ENCODE measurements around the gene FRMD4A.

The FRMD4A gene

DNA sequence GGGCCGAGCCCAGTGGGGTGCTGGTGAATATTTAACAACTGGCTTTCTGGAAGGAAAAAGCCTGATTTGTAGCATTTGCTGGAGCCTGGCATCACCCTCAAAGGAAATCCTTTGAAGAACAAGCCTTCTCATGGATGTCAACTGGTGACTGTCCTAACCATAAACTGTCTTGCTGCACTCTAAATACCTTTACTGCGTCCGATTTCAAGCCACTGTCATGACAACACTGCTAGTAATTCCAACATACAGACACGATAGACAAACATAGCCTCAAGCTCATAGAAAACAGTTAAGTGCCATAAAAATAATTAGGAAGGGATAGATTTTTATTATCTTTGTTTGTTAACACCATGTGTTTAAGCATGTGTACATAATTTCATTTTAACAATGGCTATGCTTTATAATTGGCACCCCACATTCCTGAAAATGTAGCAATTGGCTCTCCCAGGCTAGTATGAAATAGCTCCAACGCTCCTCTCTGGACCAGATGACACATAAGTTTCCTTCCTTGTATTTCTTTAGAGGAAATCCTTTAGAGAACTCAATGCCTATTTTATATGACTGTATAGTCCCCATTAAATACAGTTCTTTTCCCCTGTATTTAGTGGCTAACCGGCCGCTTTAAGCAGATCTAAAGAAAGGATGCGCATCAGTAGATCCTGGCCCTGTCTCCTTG, 470.6 kb downstream of the FRMD4A start:
- Histone ChIP-seq H3K4me1 (ENCODE audit: control insufficient read depth in 1 of 2, insufficient read depth in 1 of 2, low read depth in 1 of 2, low read length in 1 of 2) (no peaks in the 10 kb centered on the region), H3K27ac (no peak overlapping the region), H3K27me3 (no peaks in the 10 kb centered on the region), H3K4me3 (ENCODE audit: low read depth in 1 of 2, low read length in 1 of 2) (no peak overlapping the region), H3K9me3 (no peaks in the 10 kb centered on the region), H3K36me3 (no peaks in the 10 kb centered on the region)
- TF ChIP-seq, protein P1, sequence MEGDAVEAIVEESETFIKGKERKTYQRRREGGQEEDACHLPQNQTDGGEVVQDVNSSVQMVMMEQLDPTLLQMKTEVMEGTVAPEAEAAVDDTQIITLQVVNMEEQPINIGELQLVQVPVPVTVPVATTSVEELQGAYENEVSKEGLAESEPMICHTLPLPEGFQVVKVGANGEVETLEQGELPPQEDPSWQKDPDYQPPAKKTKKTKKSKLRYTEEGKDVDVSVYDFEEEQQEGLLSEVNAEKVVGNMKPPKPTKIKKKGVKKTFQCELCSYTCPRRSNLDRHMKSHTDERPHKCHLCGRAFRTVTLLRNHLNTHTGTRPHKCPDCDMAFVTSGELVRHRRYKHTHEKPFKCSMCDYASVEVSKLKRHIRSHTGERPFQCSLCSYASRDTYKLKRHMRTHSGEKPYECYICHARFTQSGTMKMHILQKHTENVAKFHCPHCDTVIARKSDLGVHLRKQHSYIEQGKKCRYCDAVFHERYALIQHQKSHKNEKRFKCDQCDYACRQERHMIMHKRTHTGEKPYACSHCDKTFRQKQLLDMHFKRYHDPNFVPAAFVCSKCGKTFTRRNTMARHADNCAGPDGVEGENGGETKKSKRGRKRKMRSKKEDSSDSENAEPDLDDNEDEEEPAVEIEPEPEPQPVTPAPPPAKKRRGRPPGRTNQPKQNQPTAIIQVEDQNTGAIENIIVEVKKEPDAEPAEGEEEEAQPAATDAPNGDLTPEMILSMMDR (IDR thresholded peaks at IDR 0.05): no peak

DNA sequence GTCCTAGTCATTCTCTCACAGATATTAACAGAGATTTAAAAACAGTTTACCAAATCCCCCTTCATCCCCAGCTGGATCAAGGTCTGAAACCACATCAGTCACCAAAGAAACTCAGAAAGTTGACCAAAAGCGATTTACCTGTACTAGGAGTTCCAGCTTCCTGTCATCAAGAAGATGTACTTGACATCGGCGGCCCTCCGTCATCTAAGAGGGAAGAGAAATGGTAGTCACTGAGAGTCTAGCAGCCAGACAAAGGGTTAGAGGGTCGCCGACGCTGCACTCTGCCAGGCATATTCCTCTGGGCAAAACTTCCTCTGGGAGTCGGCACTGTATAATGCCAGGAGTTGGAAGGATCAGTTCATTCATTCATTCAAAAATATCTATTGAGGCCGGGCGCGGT, 472.0 kb downstream of the FRMD4A start:
- H3K4me1 ChIP-seq (ENCODE audit: control insufficient read depth in 1 of 2, insufficient read depth in 1 of 2, low read depth in 1 of 2, low read length in 1 of 2): peaks cover 2 to 5% of the 10 kb centered on the region in 2 experiments

DNA sequence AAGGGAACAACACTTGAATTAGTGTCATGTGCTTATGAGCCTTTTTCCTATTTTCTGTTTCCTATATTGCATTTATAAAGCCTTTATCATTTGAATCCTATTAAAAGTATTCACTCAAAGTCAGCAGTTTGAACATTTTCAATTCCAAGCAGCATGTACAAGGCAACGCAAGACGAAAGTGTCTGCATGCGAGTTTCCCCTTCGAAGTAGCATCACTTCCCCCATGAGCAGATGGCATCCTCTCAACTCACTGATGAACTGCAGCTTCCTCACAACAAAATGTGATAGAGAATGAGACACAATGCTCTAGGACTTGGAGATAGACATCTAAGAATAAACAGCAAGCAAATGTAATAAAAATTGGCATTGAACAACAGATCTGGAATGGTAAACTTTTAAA, 473.3 kb downstream of the FRMD4A start:
- Histone ChIP-seq H3K9me3 (no peaks in the 10 kb centered on the region), H3K36me3 (no peaks in the 10 kb centered on the region), H3K27me3 (no peaks in the 10 kb centered on the region), H3K4me1 (ENCODE audit: control insufficient read depth in 1 of 2, insufficient read depth in 1 of 2, low read depth in 1 of 2, low read length in 1 of 2) (peaks cover 4 to 5% of the 10 kb centered on the region in 2 experiments), H3K27ac (no peak overlapping the region), H3K4me3 (ENCODE audit: low read depth in 1 of 2, low read length in 1 of 2) (no peak overlapping the region)
- TF ChIP-seq, protein P1 (IDR thresholded peaks at IDR 0.05): no peak

More for the DNA sequence above, 472.0 kb downstream of the FRMD4A start:
- no peak overlapping the region for H3K27ac ChIP-seq
- H3K9me3 ChIP-seq: no peaks in the 10 kb centered on the region
- no peaks in the 10 kb centered on the region for H3K27me3 ChIP-seq
- no peaks in the 10 kb centered on the region for H3K36me3 ChIP-seq
- H3K4me3 ChIP-seq (ENCODE audit: low read depth in 1 of 2, low read length in 1 of 2): no peak overlapping the region
- TF ChIP-seq, protein P1 (IDR thresholded peaks at IDR 0.05): no peak

DNA sequence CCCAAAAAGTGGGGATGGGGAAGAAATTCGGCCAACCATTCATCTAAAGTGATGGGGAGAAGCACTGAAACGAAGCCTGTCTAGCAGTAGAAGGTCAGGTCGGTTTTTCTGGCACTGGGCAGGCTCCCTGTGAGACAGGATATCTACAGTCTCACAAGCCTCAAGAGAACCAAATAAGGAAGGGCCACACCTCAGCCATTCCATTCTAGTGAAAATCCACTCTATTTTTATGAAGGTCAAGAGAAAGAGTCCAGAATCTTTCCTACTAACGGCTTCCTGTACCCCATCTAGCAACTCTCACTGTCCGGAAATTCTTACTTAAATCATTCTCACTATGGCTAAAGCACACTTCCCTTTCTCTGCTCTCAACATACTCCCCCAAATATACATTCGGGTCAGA, 476.9 kb downstream of the FRMD4A start:
- Histone ChIP-seq H3K4me1 (ENCODE audit: control insufficient read depth in 1 of 2, insufficient read depth in 1 of 2, low read depth in 1 of 2, low read length in 1 of 2) (peaks cover 4 to 5% of the 10 kb centered on the region in 2 experiments), H3K9me3 (no peaks in the 10 kb centered on the region), H3K36me3 (no peaks in the 10 kb centered on the region), H3K27me3 (no peaks in the 10 kb centered on the region), H3K27ac (peak overlapping the region; percentile 22), H3K4me3 (ENCODE audit: low read depth in 1 of 2, low read length in 1 of 2) (no peak overlapping the region)
- TF ChIP-seq, protein P1 (IDR thresholded peaks at IDR 0.05): no peak

DNA sequence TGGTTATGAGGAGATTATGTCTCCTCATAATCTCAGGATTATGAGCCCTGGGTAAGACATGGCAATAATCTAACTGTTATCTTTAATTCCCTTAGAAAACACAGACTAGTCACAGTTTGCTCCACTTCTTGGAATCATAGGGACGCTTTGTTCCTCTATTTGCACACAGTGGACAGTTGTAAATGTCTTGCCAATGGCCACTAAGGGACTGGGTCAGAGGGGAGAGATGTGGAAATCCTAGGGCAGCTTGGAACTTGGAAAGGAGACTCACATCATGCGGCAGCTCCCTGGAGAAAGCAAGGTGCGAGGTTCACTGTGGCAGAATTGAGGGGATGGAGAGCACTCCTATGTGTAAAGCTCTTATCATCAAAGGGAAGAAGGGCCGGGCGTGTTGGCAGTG, 477.9 kb downstream of the FRMD4A start:
- Histone ChIP-seq H3K9me3 (no peaks in the 10 kb centered on the region), H3K4me3 (ENCODE audit: low read depth in 1 of 2, low read length in 1 of 2) (no peak overlapping the region), H3K27ac (no peak overlapping the region), H3K27me3 (peaks cover 9% of the 10 kb centered on the region), H3K4me1 (ENCODE audit: control insufficient read depth in 1 of 2, insufficient read depth in 1 of 2, low read depth in 1 of 2, low read length in 1 of 2) (peaks cover 4 to 5% of the 10 kb centered on the region in 2 experiments), H3K36me3 (no peaks in the 10 kb centered on the region)
- TF ChIP-seq, protein P1 (IDR thresholded peaks at IDR 0.05): no peak
